Keratinocyte (primary cell): ENCODE measurements around the gene MYO1E. TPM values are rescaled to one million over a fixed set of nuclear protein-coding genes. Genes with fewer than 3 reads are reported as not detected.

ENCODE experiments used
- DNase-seq: peaks from one replicate; pipeline ENCODE4 v3.0.0-alpha.2; 2011; ENCODE audit warnings: low read depth, missing footprints, low spot score
- FAIRE-seq: peaks from 2 replicates; lab custom pipeline; 2011; peaks lifted over from hg19 to GRCh38; lab: Jason Lieb, UNC
- H2AFZ ChIP-seq: 2 replicates; pipeline ENCODE4 v1.6.0; 2012; ENCODE audit warnings: low read length, control low read depth, inconsistent platforms; ENCODE audit not compliant: control insufficient read depth
- H3K27ac ChIP-seq: 2 replicates; pipeline ENCODE4 v1.5.1; 2011; ENCODE audit warnings: low read length; ENCODE audit not compliant: control insufficient read depth, insufficient read depth
- H3K27me3 ChIP-seq: 3 replicates; pipeline ENCODE4 v1.6.0; 2011; ENCODE audit warnings: low read length; ENCODE audit not compliant: control insufficient read depth, insufficient read depth; ENCODE audit errors: extremely low read depth
- H3K36me3 ChIP-seq, 2 experiments: 2 replicates in 1 of 2; 3 replicates in 1 of 2; pipeline ENCODE4 v1.5.1; 2011; ENCODE audit warnings: low read length in 2 of 2, mild to moderate bottlenecking in 1 of 2; ENCODE audit not compliant: control insufficient read depth in 2 of 2, insufficient read depth in 2 of 2; ENCODE audit errors: extremely low read depth in 1 of 2
- H3K4me1 ChIP-seq: 3 replicates; pipeline ENCODE4 v1.5.1; 2011; ENCODE audit warnings: low read length; ENCODE audit not compliant: control insufficient read depth, insufficient read depth; ENCODE audit errors: extremely low read depth
- H3K4me2 ChIP-seq: 3 replicates; pipeline ENCODE4 v1.6.0; 2011; ENCODE audit warnings: low read depth, low read length; ENCODE audit not compliant: control insufficient read depth, insufficient read depth; ENCODE audit errors: extremely low read depth
- H3K4me3 ChIP-seq, 3 experiments: fragments of 200-600 bp in 1 of 3; sonication (generic) in 1 of 3; 2 replicates in 2 of 3; 3 replicates in 1 of 3; pipeline ENCODE4 v1.5.1; 2011 to 2016; ENCODE audit warnings: low read length in 3 of 3, mild to moderate bottlenecking in 3 of 3, control low read depth in 2 of 3, inconsistent platforms in 1 of 3, low read depth in 1 of 3, mixed read lengths in 1 of 3, mixed run types in 1 of 3, moderate library complexity in 1 of 3; ENCODE audit not compliant: control insufficient read depth in 2 of 3, insufficient read depth in 2 of 3; ENCODE audit errors: extremely low read depth in 1 of 3
- H3K79me2 ChIP-seq: 2 replicates; pipeline ENCODE4 v1.6.0; 2012; ENCODE audit warnings: low read length; ENCODE audit not compliant: control insufficient read depth, insufficient read depth
- H3K9ac ChIP-seq: 3 replicates; pipeline ENCODE4 v1.6.0; 2011; ENCODE audit warnings: low read length; ENCODE audit not compliant: control insufficient read depth, insufficient read depth; ENCODE audit errors: extremely low read depth
- H3K9me1 ChIP-seq: 3 replicates; pipeline ENCODE4 v1.6.0; 2011; ENCODE audit warnings: low read length; ENCODE audit not compliant: control insufficient read depth, insufficient read depth; ENCODE audit errors: extremely low read depth
- H3K9me3 ChIP-seq: 2 replicates; pipeline ENCODE4 v1.5.1; 2012; ENCODE audit warnings: low read depth, low read length; ENCODE audit not compliant: control insufficient read depth
- H4K20me1 ChIP-seq: 3 replicates; pipeline ENCODE4 v1.6.0; 2011; ENCODE audit warnings: low read length; ENCODE audit not compliant: control insufficient read depth, insufficient read depth; ENCODE audit errors: extremely low read depth
- EZH2 ChIP-seq: IDR thresholded peaks from one replicate; pipeline ENCODE4 v1.6.1; 2012; ENCODE audit warnings: inconsistent platforms, mild to moderate bottlenecking, low read length, moderate library complexity
- dilution Hi-C: fragments of 300-500 bp; cut with MboI; formaldehyde crosslinking; loops from one replicate; pipeline ENCODE4 v1.7.0; 2020; ENCODE audit warnings: low sequenced_read_pairs; ENCODE audit not compliant: extremely low pct_ligation_motif_present
- polyA plus RNA-seq, 5 experiments: library from polyadenylated mRNA; depleted of rRNA in 3 of 5; stranded (reverse) in 3 of 5; stranded (forward) in 1 of 5; unstranded in 1 of 5; fragments of >200 nt; gene quantifications; 1 replicate in 1 of 5; 2 replicates in 3 of 5; 3 replicates in 1 of 5; pipeline versions ENCODE4 v1.2.1 to v1.2.3, GENCODE V29; 2011 to 2012; ENCODE audit warnings: missing spikeins in 2 of 5, low read depth in 1 of 5, low replicate concordance in 1 of 5
- TF ChIP-seq, protein P1 (sequence below), 3 experiments: IDR thresholded peaks in 1 of 3; conservative IDR thresholded peaks in 1 of 3; optimal IDR thresholded peaks in 1 of 3; 2 replicates in 2 of 3; 3 replicates in 1 of 3; pipeline versions ENCODE3 to v1.5.1; 2011; ENCODE audit warnings: low read length in 3 of 3, mild to moderate bottlenecking in 3 of 3, moderate library complexity in 2 of 3, control low read depth in 1 of 3, inconsistent platforms in 1 of 3; ENCODE audit not compliant: insufficient read depth in 2 of 3; ENCODE audit errors: extremely low read depth in 1 of 3

Gene MYO1E
- polyA plus RNA-seq, 1 donor (not counting 4 experiments of a cell fraction or from before 2014, with no cell fraction given): 213 TPM

DNA sequence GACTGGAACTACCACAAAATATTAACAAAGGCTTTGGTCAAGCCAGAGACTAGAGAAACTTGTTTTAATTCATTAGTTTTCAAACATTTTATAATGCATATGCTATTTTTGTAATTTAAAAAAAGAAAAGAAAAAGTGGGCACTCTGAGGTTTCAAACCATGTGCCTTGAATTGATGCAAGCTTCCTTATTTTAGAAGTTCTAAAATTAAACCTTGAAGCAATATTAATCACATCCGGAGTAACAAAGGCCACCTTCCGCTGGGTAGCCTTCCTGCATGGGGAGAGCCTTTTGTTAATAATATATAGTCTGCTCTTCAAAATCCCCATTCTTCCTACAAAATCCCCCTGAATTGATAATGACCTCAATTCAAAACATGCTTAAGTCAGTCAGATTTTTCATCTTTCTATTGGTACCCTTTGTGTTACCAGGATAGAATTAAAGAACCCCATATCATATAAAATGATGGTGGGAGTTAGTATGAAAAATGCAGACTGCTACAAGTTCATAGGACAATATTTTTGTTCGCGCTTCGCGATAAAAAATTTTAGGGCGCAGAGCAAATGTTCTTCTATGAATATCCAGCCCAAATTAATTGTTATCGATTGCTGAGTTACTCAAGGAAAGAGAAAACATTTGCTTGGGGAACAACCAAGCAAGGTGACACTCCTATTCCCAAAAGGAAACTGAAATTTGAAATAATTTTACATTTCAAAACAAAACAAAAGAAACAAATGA, 135.4 kb downstream of the MYO1E start:
- no peak overlapping the region for H3K27ac ChIP-seq
- no peak for DNase-seq
- H3K4me3 ChIP-seq: no peak overlapping the region
- H2AFZ ChIP-seq: no peak overlapping the region
- H3K9ac ChIP-seq: no peak overlapping the region
- H4K20me1 ChIP-seq: peaks cover 5% of the 10 kb centered on the region
- dilution Hi-C loops: no loop called here
- H3K9me3 ChIP-seq: no peaks in the 10 kb centered on the region
- no peaks in the 10 kb centered on the region for H3K27me3 ChIP-seq
- peaks cover 30% of the 10 kb centered on the region for H3K79me2 ChIP-seq
- H3K4me2 ChIP-seq: no peak overlapping the region
- no peak for FAIRE-seq
- H3K9me1 ChIP-seq: no peaks in the 10 kb centered on the region
- no peak for TF ChIP-seq EZH2
- TF ChIP-seq, protein P1, sequence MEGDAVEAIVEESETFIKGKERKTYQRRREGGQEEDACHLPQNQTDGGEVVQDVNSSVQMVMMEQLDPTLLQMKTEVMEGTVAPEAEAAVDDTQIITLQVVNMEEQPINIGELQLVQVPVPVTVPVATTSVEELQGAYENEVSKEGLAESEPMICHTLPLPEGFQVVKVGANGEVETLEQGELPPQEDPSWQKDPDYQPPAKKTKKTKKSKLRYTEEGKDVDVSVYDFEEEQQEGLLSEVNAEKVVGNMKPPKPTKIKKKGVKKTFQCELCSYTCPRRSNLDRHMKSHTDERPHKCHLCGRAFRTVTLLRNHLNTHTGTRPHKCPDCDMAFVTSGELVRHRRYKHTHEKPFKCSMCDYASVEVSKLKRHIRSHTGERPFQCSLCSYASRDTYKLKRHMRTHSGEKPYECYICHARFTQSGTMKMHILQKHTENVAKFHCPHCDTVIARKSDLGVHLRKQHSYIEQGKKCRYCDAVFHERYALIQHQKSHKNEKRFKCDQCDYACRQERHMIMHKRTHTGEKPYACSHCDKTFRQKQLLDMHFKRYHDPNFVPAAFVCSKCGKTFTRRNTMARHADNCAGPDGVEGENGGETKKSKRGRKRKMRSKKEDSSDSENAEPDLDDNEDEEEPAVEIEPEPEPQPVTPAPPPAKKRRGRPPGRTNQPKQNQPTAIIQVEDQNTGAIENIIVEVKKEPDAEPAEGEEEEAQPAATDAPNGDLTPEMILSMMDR (optimal IDR thresholded peaks at IDR 0.05 in 1 of 3, IDR thresholded peaks at IDR 0.05 in 1 of 3, conservative IDR thresholded peaks at IDR 0.05 in 1 of 3; ENCODE audit: extremely low read depth in 1 of 3, insufficient read depth in 2 of 3, low read length in 3 of 3): no peak
- H3K4me1 ChIP-seq: peaks cover 6% of the 10 kb centered on the region
- peaks cover 9 to 15% of the 10 kb centered on the region in 2 experiments for H3K36me3 ChIP-seq

DNA sequence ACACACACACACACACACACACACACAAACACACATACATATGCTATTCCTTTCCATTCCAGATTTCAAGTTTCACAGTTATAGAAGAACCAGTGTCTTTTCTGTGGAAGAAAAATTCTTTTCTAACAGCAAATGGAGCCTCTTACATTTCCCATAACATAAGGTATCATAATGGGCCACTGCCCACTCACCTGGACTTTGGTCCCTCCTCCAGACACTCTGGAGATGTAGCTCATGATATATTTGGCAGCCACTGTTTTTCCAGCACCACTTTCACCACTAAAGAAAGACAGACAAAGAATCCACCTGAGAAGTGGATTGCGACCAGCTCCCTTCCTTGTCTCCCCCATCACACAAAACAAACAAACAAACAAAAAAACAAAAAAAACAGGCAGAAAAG, 136.3 kb downstream of the MYO1E start:
- peaks cover 6% of the 10 kb centered on the region for H4K20me1 ChIP-seq
- H3K27me3 ChIP-seq: no peaks in the 10 kb centered on the region
- peaks cover 7% of the 10 kb centered on the region for H3K4me1 ChIP-seq
- H3K79me2 ChIP-seq: peaks cover 29% of the 10 kb centered on the region
- TF ChIP-seq EZH2: no peak
- TF ChIP-seq, protein P1 (optimal IDR thresholded peaks at IDR 0.05 in 1 of 3, IDR thresholded peaks at IDR 0.05 in 1 of 3, conservative IDR thresholded peaks at IDR 0.05 in 1 of 3; ENCODE audit: extremely low read depth in 1 of 3, insufficient read depth in 2 of 3, low read length in 3 of 3): no peak
- DNase-seq (no peak), FAIRE-seq (no peak)
- no peaks in the 10 kb centered on the region for H3K9me3 ChIP-seq
- H3K4me2 ChIP-seq: no peak overlapping the region
- dilution Hi-C loops: no loop called here
- no peak overlapping the region for H3K27ac ChIP-seq
- no peak overlapping the region for H2AFZ ChIP-seq
- H3K9me1 ChIP-seq: no peaks in the 10 kb centered on the region
- H3K4me3 ChIP-seq: no peak overlapping the region
- peaks cover 9 to 20% of the 10 kb centered on the region in 2 experiments for H3K36me3 ChIP-seq
- H3K9ac ChIP-seq: no peak overlapping the region
